Progenitor cell of endocrine pancreas (in vitro differentiated cells): ENCODE results near the gene GRPEL1. TPM values are rescaled to one million over a fixed set of nuclear protein-coding genes. Genes with fewer than 3 reads are reported as not detected.

Experiments
- DNase-seq: peaks from one replicate; pipeline ENCODE4 v3.0.0; 2021; ENCODE audit warnings: low spot score; ENCODE audit not compliant: unreplicated experiment
- H3K27ac Mint-ChIP-seq: 2 replicates; pipeline ENCODE4 v1.8.0; 2021; ENCODE audit warnings: mild to moderate bottlenecking, moderate library complexity, mixed read lengths
- H3K27me3 Mint-ChIP-seq: 2 replicates; pipeline ENCODE4 v1.8.0; 2021; ENCODE audit warnings: mixed read lengths
- H3K36me3 Mint-ChIP-seq: 2 replicates; pipeline ENCODE4 v1.8.0; 2022; ENCODE audit warnings: mixed read lengths; ENCODE audit not compliant: insufficient read depth
- H3K4me1 Mint-ChIP-seq: 2 replicates; pipeline ENCODE4 v1.8.0; 2021; ENCODE audit warnings: low read depth, mixed read lengths
- H3K4me3 Mint-ChIP-seq: 2 replicates; pipeline ENCODE4 v1.8.0; 2021; ENCODE audit warnings: low read depth, mild to moderate bottlenecking, moderate library complexity, mixed read lengths
- H3K9me3 Mint-ChIP-seq: 2 replicates; pipeline ENCODE4 v1.8.0; 2021; ENCODE audit warnings: low read depth, mixed read lengths
- total RNA-seq: library from RNA; stranded (reverse); gene quantifications from 2 replicates; pipeline ENCODE4 v1.2.1, GENCODE V29; 2021
- TF ChIP-seq, protein P1 (sequence below): fragments of 200-600 bp; sonication (generic); IDR thresholded peaks from one replicate; pipeline ENCODE4 v1.5.0; 2021; ENCODE audit warnings: antibody characterized with exemption, mild to moderate bottlenecking; ENCODE audit not compliant: unreplicated experiment

Gene GRPEL1
- total RNA-seq, 1 donor from 2014 or later: 18.2 TPM

GRCh38 chr4:7067126-7067451 is 775 bp downstream of the GRPEL1 start:
- TF ChIP-seq, protein P1, sequence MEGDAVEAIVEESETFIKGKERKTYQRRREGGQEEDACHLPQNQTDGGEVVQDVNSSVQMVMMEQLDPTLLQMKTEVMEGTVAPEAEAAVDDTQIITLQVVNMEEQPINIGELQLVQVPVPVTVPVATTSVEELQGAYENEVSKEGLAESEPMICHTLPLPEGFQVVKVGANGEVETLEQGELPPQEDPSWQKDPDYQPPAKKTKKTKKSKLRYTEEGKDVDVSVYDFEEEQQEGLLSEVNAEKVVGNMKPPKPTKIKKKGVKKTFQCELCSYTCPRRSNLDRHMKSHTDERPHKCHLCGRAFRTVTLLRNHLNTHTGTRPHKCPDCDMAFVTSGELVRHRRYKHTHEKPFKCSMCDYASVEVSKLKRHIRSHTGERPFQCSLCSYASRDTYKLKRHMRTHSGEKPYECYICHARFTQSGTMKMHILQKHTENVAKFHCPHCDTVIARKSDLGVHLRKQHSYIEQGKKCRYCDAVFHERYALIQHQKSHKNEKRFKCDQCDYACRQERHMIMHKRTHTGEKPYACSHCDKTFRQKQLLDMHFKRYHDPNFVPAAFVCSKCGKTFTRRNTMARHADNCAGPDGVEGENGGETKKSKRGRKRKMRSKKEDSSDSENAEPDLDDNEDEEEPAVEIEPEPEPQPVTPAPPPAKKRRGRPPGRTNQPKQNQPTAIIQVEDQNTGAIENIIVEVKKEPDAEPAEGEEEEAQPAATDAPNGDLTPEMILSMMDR: no peak
- Mint-ChIP-seq H3K4me1 (peaks cover 12% of the 10 kb centered on the region), H3K27ac (peak overlapping the region; percentile 60)

GRCh38 chr4:7066493-7066892 is 1.4 kb downstream of the GRPEL1 start:
- H3K36me3 Mint-ChIP-seq: peaks cover 12% of the 10 kb centered on the region
- TF ChIP-seq, protein P1: no peak
- no peak overlapping the region for H3K27ac Mint-ChIP-seq
- H3K9me3 Mint-ChIP-seq: no peaks in the 10 kb centered on the region
- no peak for DNase-seq
- peak overlapping the region; percentile 87 for H3K4me3 Mint-ChIP-seq
- peaks cover 11% of the 10 kb centered on the region for H3K27me3 Mint-ChIP-seq
- H3K4me1 Mint-ChIP-seq: peaks cover 12% of the 10 kb centered on the region

More at GRCh38 chr4:7067126-7067451, 775 bp downstream of the GRPEL1 start:
- no peak for DNase-seq
- no peaks in the 10 kb centered on the region for H3K9me3 Mint-ChIP-seq
- H3K27me3 Mint-ChIP-seq: peaks cover 11% of the 10 kb centered on the region
- peak overlapping the region; percentile 87 for H3K4me3 Mint-ChIP-seq
- H3K36me3 Mint-ChIP-seq: peaks cover 12% of the 10 kb centered on the region

- Mint-ChIP-seq H3K4me3 (peak overlapping the region; percentile 87), H3K36me3 (peaks cover 14% of the 10 kb centered on the region), H3K9me3 (no peaks in the 10 kb centered on the region), H3K27me3 (peaks cover 10% of the 10 kb centered on the region), H3K4me1 (peaks cover 12% of the 10 kb centered on the region), H3K27ac (no peak overlapping the region)
- TF ChIP-seq, protein P1: no peak
- no peak for DNase-seq
Measured at GRCh38 chr4:7066006-7066405, 1.9 kb downstream of the GRPEL1 start.

DNA sequence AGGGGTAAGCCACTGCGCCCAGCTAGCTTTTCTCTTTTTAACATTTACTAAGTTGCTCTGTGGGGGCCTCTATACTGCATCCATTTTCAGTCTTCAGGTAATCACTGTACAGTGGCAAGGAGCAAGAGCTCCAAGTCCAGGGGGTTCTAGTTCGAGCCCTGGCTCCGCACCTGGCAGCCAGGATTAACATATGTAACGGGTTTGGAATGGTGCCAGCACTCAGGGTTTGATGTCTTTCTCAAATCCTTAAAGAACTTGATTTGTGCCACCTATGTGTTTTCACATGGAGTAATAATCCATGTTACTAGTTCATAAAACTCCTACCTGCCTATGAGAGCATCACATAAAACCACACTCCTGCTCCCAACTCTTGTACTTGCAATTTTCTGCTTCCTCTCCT is 4.5 kb downstream of the GRPEL1 start:
- H3K36me3 Mint-ChIP-seq: peaks cover 16% of the 10 kb centered on the region
- no peak overlapping the region for H3K27ac Mint-ChIP-seq

GRCh38 chr4:7062816-7063215 is 5.0 kb downstream of the GRPEL1 start:
- no peak overlapping the region for H3K4me3 Mint-ChIP-seq
- no peak overlapping the region for H3K27ac Mint-ChIP-seq
- no peaks in the 10 kb centered on the region for H3K9me3 Mint-ChIP-seq
- H3K36me3 Mint-ChIP-seq: peaks cover 16% of the 10 kb centered on the region
- peaks cover 8% of the 10 kb centered on the region for H3K4me1 Mint-ChIP-seq
- DNase-seq: no peak
- TF ChIP-seq, protein P1: no peak
- H3K27me3 Mint-ChIP-seq: no peaks in the 10 kb centered on the region

More for the DNA sequence above, 4.5 kb downstream of the GRPEL1 start:
- Mint-ChIP-seq H3K27me3 (no peaks in the 10 kb centered on the region), H3K4me3 (no peak overlapping the region), H3K9me3 (no peaks in the 10 kb centered on the region), H3K4me1 (peaks cover 8% of the 10 kb centered on the region)
- no peak for DNase-seq
- TF ChIP-seq, protein P1: no peak
